Mammary epithelial cell (primary cell): ENCODE results near the gene CEP170.

Experiments used
- EZH2 ChIP-seq: IDR thresholded peaks from 2 replicates; pipeline ENCODE4 v1.6.1; 2012; ENCODE audit warnings: low read length, inconsistent platforms, borderline replicate concordance
- TF ChIP-seq, protein P1 (sequence below), 2 donors: IDR thresholded peaks in 1 of 2; conservative IDR thresholded peaks in 1 of 2; 2 replicates each; pipeline ENCODE4 v1.5.1; 2011 to 2012; ENCODE audit warnings: inconsistent platforms in 2 of 2, low read length in 2 of 2, mild to moderate bottlenecking in 2 of 2, control low read depth in 1 of 2, low read depth in 1 of 2; ENCODE audit not compliant: insufficient read depth in 1 of 2; ENCODE audit errors: extremely low read depth in 1 of 2

DNA sequence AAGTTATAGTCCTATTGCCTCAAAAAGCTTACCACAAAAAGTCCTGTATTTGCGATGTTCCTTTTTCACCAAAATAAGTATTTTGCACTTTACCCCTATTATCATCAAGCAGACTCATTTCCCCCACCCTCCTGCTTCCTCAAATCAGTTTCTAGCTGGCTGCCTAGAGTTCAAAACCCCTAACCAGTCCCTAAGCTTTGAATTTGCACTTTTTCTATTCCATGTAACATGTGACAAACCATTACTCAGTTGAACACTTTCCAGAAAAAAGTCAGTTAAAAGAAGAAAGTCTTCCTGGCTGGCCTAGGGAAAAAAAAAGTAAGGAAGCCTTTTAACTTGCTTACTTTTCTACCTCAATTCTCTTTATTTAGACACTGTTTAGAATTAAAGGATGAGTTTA, 8.2 kb downstream of the CEP170 start:
- no peak for TF ChIP-seq EZH2
- TF ChIP-seq, protein P1, sequence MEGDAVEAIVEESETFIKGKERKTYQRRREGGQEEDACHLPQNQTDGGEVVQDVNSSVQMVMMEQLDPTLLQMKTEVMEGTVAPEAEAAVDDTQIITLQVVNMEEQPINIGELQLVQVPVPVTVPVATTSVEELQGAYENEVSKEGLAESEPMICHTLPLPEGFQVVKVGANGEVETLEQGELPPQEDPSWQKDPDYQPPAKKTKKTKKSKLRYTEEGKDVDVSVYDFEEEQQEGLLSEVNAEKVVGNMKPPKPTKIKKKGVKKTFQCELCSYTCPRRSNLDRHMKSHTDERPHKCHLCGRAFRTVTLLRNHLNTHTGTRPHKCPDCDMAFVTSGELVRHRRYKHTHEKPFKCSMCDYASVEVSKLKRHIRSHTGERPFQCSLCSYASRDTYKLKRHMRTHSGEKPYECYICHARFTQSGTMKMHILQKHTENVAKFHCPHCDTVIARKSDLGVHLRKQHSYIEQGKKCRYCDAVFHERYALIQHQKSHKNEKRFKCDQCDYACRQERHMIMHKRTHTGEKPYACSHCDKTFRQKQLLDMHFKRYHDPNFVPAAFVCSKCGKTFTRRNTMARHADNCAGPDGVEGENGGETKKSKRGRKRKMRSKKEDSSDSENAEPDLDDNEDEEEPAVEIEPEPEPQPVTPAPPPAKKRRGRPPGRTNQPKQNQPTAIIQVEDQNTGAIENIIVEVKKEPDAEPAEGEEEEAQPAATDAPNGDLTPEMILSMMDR (conservative IDR thresholded peaks at IDR 0.05 in 1 of 2, IDR thresholded peaks at IDR 0.05 in 1 of 2; ENCODE audit: extremely low read depth in 1 of 2, insufficient read depth in 1 of 2, low read depth in 1 of 2, low read length in 2 of 2), result no peak
